Measurements from ENCODE around the gene PRDM5.

- no peak for TF ChIP-seq POLR2AphosphoS5 (IDR thresholded peaks at IDR 0.05; ENCODE audit: low read depth, low read length)
- no peak for TF ChIP-seq REST (IDR thresholded peaks at IDR 0.05; ENCODE audit: insufficient read depth in 1 of 2, low read depth in 2 of 2, low read length in 2 of 2)
- no peak for TF ChIP-seq SIN3A (IDR thresholded peaks at IDR 0.05; ENCODE audit: borderline replicate concordance, insufficient read depth, low read length)
- TF ChIP-seq TAF1 (IDR thresholded peaks at IDR 0.05; ENCODE audit: borderline replicate concordance, insufficient read depth, low read length): no peak
- TF ChIP-seq FOXP2 (optimal IDR thresholded peaks at IDR 0.05; ENCODE audit: borderline replicate concordance, extremely low read depth, extremely low read length, insufficient read depth): no peak
Measured at GRCh38 chr4:120824946-120825345, 97.6 kb downstream of the PRDM5 start.
